PFSK-1 (cell line): Measurements from ENCODE around the gene SH3BGRL2.

ENCODE experiments used
- POLR2AphosphoS5 ChIP-seq: IDR thresholded peaks from 2 replicates; pipeline ENCODE4 v1.6.1; 2012; ENCODE audit warnings: low read depth, mild to moderate bottlenecking, control low read depth, low read length, moderate library complexity
- SIN3A ChIP-seq: IDR thresholded peaks from 2 replicates; pipeline ENCODE4 v1.6.1; 2012; ENCODE audit warnings: mild to moderate bottlenecking, low read length, moderate library complexity, borderline replicate concordance; ENCODE audit not compliant: insufficient read depth

GRCh38 chr6:79694623-79695343, 63.7 kb downstream of the SH3BGRL2 start:
- TF ChIP-seq POLR2AphosphoS5 (no peak), SIN3A (no peak)
